WTC11 (cell line): Measurements from ENCODE around the gene ENTREP3. TPM values are rescaled to one million over a fixed set of nuclear protein-coding genes. Genes with fewer than 3 reads are reported as not detected.

Experiments
- ATAC-seq: fragments of 200-7000 bp; cut with Tn5 transposase; 2 replicates; pipeline ENCODE4 v1.10.0; 2021; ENCODE audit warnings: mild to moderate bottlenecking, moderate library complexity
- CTCF ChIA-PET: fragments of 300-600 bp; sonication (Branson Sonifier 250); formaldehyde crosslinking; loops from one replicate; lab custom pipeline; 2021; ENCODE audit warnings: antibody characterized with exemption; lab: Charles Lee
- POLR2A ChIA-PET: fragments of 350-600 bp; sonication (Branson Sonifier 250); formaldehyde crosslinking; loops from one replicate; lab custom pipeline; 2021; ENCODE audit warnings: antibody characterized with exemption; lab: Charles Lee
- DNase-seq: peaks from one replicate; pipeline ENCODE4 v3.0.0; 2021; ENCODE audit warnings: low spot score
- H3K27ac Mint-ChIP-seq: 2 replicates; pipeline ENCODE4 v1.8.0; 2021; ENCODE audit warnings: mixed read lengths
- H3K27me3 Mint-ChIP-seq: 2 replicates; pipeline ENCODE4 v1.8.0; 2021; ENCODE audit warnings: low read depth, mild to moderate bottlenecking, moderate library complexity, mixed read lengths
- H3K36me3 Mint-ChIP-seq: 2 replicates; pipeline ENCODE4 v1.8.0; 2021; ENCODE audit warnings: mixed read lengths
- H3K4me1 Mint-ChIP-seq: 2 replicates; pipeline ENCODE4 v1.8.0; 2022; ENCODE audit warnings: mixed read lengths
- H3K4me3 Mint-ChIP-seq: 2 replicates; pipeline ENCODE4 v1.8.0; 2021; ENCODE audit warnings: mild to moderate bottlenecking, moderate library complexity, mixed read lengths
- H3K9me3 Mint-ChIP-seq: 2 replicates; pipeline ENCODE4 v1.8.0; 2021; ENCODE audit warnings: mixed read lengths
- AFF4 ChIP-seq: sonication (generic); formaldehyde crosslinking; IDR thresholded peaks from 2 replicates; pipeline ENCODE4 v1.8.1; 2023; ENCODE audit warnings: mild to moderate bottlenecking, missing genetic modification reagents, borderline replicate concordance
- CDX4 ChIP-seq: fragments of 250-450 bp; sonication (Bioruptor Pico); IDR thresholded peaks from 2 replicates; pipeline ENCODE4 v1.9.0; 2021; ENCODE audit warnings: moderate library complexity, mild to moderate bottlenecking, inconsistent platforms, borderline replicate concordance
- E2F1 ChIP-seq: sonication (generic); formaldehyde crosslinking; IDR thresholded peaks from 2 replicates; pipeline ENCODE4 v1.8.0; 2022; ENCODE audit warnings: mild to moderate bottlenecking, missing genetic modification reagents
- FOXP1 ChIP-seq: sonication (generic); formaldehyde crosslinking; IDR thresholded peaks from 2 replicates; pipeline ENCODE4 v1.8.0; 2022; ENCODE audit warnings: missing genetic modification reagents, mild to moderate bottlenecking, moderate library complexity, borderline replicate concordance
- FOXP4 ChIP-seq: sonication (generic); formaldehyde crosslinking; IDR thresholded peaks from 2 replicates; pipeline ENCODE4 v1.8.0; 2022; ENCODE audit warnings: mild to moderate bottlenecking, missing genetic modification reagents
- JAZF1 ChIP-seq: fragments of 250-450 bp; sonication (Bioruptor Pico); IDR thresholded peaks from 2 replicates; pipeline ENCODE4 v1.9.0; 2021; ENCODE audit warnings: moderate library complexity, mild to moderate bottlenecking, inconsistent platforms
- MLX ChIP-seq: sonication (generic); formaldehyde crosslinking; IDR thresholded peaks from 2 replicates; pipeline ENCODE4 v1.8.1; 2023; ENCODE audit warnings: mild to moderate bottlenecking, missing genetic modification reagents, moderate library complexity
- NFE2L1 ChIP-seq: sonication (generic); formaldehyde crosslinking; IDR thresholded peaks from 2 replicates; pipeline ENCODE4 v1.8.1; 2023; ENCODE audit warnings: missing genetic modification reagents
- RELA ChIP-seq: sonication (generic); formaldehyde crosslinking; IDR thresholded peaks from 2 replicates; pipeline ENCODE4 v1.8.1; 2022; ENCODE audit warnings: missing genetic modification reagents, mild to moderate bottlenecking, borderline replicate concordance
- SP1 ChIP-seq: sonication (generic); formaldehyde crosslinking; conservative IDR thresholded peaks from 2 replicates; pipeline ENCODE4 v1.8.1; 2022; ENCODE audit warnings: missing genetic modification reagents
- TP53 ChIP-seq: sonication (generic); formaldehyde crosslinking; IDR thresholded peaks from 2 replicates; pipeline ENCODE4 v1.8.1; 2023; ENCODE audit warnings: mild to moderate bottlenecking, missing genetic modification reagents
- ZNF121 ChIP-seq: sonication (generic); formaldehyde crosslinking; IDR thresholded peaks from 2 replicates; pipeline ENCODE4 v1.8.0; 2023; ENCODE audit warnings: missing genetic modification reagents
- ZNF232 ChIP-seq: sonication (generic); formaldehyde crosslinking; IDR thresholded peaks from 2 replicates; pipeline ENCODE4 v1.8.0; 2022; ENCODE audit warnings: mild to moderate bottlenecking, missing genetic modification reagents
- ZNF281 ChIP-seq: sonication (generic); formaldehyde crosslinking; IDR thresholded peaks from 2 replicates; pipeline ENCODE4 v1.8.0; 2023; ENCODE audit warnings: mild to moderate bottlenecking, missing genetic modification reagents
- ZNF423 ChIP-seq: fragments of 250-450 bp; sonication (Bioruptor Pico); IDR thresholded peaks from 2 replicates; pipeline ENCODE4 v2.1.2; 2022; ENCODE audit warnings: mild to moderate bottlenecking, moderate library complexity
- ZNF425 ChIP-seq: fragments of 250-450 bp; sonication (Bioruptor Pico); conservative IDR thresholded peaks from 2 replicates; pipeline ENCODE4 v1.9.0; 2021; ENCODE audit warnings: mild to moderate bottlenecking
- total RNA-seq: library from RNA; stranded (reverse); gene quantifications from 3 replicates; pipeline ENCODE4 v1.2.3, GENCODE V29; 2021

ENTREP3 gene
- total RNA-seq, 1 experiment from 2014 or later, result 67.8 TPM

GRCh38 chr1:155244368-155245162 is 10.7 kb downstream of the ENTREP3 start (continued):
- no peak for TF ChIP-seq MLX (CRISPR knock-in tag)
- TF ChIP-seq, all 79 proteins: peak for 30

- Mint-ChIP-seq H3K36me3 (peaks cover 10% of the 10 kb centered on the region), H3K27ac (no peak overlapping the region), H3K27me3 (peaks cover 41% of the 10 kb centered on the region), H3K4me1 (peaks cover 28% of the 10 kb centered on the region), H3K9me3 (no peaks in the 10 kb centered on the region), H3K4me3 (peak overlapping the region; percentile 78)
- DNase-seq, result no peak
- ChIA-PET POLR2A (interaction anchor here (2.0 kb wide), 1 partner anchor 81 kb away, joined by 5 read pairs; no protein-coding TSS in a partner anchor), CTCF (interaction anchor here (0.7 to 2.7 kb wide), 4 partner anchors 8 to 903 kb away, joined by 3 to 39 read pairs (median 4); no protein-coding TSS in a partner anchor)
- no peak for ATAC-seq
- TF ChIP-seq E2F1, result no peak
- TF ChIP-seq CDX4 (CRISPR knock-in tag), result no peak
- no peak for TF ChIP-seq ZNF121 (CRISPR knock-in tag)
- no peak for TF ChIP-seq FOXP1 (CRISPR knock-in tag)
- no peak for TF ChIP-seq RELA (CRISPR knock-in tag)
- no peak for TF ChIP-seq SP1 (CRISPR knock-in tag)
- TF ChIP-seq MLX (CRISPR knock-in tag), result no peak
- no peak for TF ChIP-seq JAZF1 (CRISPR knock-in tag)
- TF ChIP-seq TP53 (CRISPR knock-in tag), result no peak
- no peak for TF ChIP-seq ZNF423 (CRISPR knock-in tag)
- no peak for TF ChIP-seq ZNF425
- no peak for TF ChIP-seq FOXP4 (CRISPR knock-in tag)
- TF ChIP-seq ZNF232 (CRISPR knock-in tag), result no peak
- TF ChIP-seq ZNF281 (CRISPR knock-in tag), result no peak
- no peak for TF ChIP-seq NFE2L1
- TF ChIP-seq AFF4 (CRISPR knock-in tag), result no peak
Measured at GRCh38 chr1:155242805-155243358, 12.4 kb downstream of the ENTREP3 start.
